T-helper 17 cell (primary cell): ENCODE measurements around the gene GJB3. TPM values are rescaled to one million over a fixed set of nuclear protein-coding genes. Genes with fewer than 3 reads are reported as not detected.
"Not testable (repeated sequence)": the region's sequence is repeated elsewhere in the genome, so short reads cannot be mapped to it uniquely, and the experiment has no call there.

Experiments used
- ATAC-seq: fragments of 150-1000 bp; cut with Tn5 transposase; 2 replicates; pipeline ENCODE4 v1.10.0; 2021; ENCODE audit warnings: mild to moderate bottlenecking, moderate library complexity
- DNase-seq, 3 donors: peaks; one replicate each; pipeline versions ENCODE4 v3.0.0 to v3.0.0-alpha.2; 2020 to 2021
- H3K9me3 ChIP-seq: one replicate; pipeline ENCODE4 v1.7.0; 2013; ENCODE audit warnings: low read length, mild to moderate bottlenecking; ENCODE audit not compliant: control insufficient read depth, poor library complexity, severe bottlenecking
- H3K27ac Mint-ChIP-seq: one replicate; pipeline ENCODE4 v1.8.0; 2022; ENCODE audit warnings: mild to moderate bottlenecking, moderate library complexity, mixed read lengths
- H3K27me3 Mint-ChIP-seq: one replicate; pipeline ENCODE4 v1.8.0; 2022; ENCODE audit warnings: mixed read lengths
- H3K36me3 Mint-ChIP-seq: one replicate; pipeline ENCODE4 v1.8.0; 2022; ENCODE audit warnings: low read depth, mixed read lengths
- H3K4me1 Mint-ChIP-seq: one replicate; pipeline ENCODE4 v1.8.0; 2022; ENCODE audit warnings: mild to moderate bottlenecking, mixed read lengths
- H3K4me3 Mint-ChIP-seq: one replicate; pipeline ENCODE4 v1.8.0; 2022; ENCODE audit warnings: mild to moderate bottlenecking, moderate library complexity, mixed read lengths
- total RNA-seq, 4 donors: library from RNA in 2 of 4; stranded (reverse) in 2 of 4; gene quantifications; one replicate each; pipeline ENCODE4 v1.2.3 and lab custom pipeline; 2022 to 2026

The GJB3 gene
- total RNA-seq, 2 donors from 2014 or later, result not detected

DNA sequence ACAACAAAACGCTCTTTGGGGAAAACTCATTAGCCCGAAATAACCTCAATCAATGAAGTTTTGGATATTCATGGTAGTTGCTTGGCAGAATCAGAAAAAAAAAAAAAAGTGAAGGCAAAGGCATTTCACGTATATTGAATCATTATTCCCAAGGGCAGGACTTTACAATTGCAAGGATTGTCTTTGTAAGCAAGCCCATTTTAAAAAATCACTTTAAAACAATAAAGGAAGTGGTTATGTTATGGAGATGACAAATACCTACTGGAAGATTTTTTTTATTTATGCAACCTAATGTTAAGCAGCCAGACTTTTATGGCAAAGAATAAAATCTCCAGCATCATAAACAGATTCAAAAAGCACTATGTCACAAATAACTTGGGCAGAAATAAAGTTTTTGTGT is 12.2 kb upstream of the GJB3 start:
- DNase-seq (no peak), ATAC-seq (no peak)
- Mint-ChIP-seq H3K4me1 (no peaks in the 10 kb centered on the region), H3K27ac (no peak overlapping the region), H3K36me3 (no peaks in the 10 kb centered on the region), H3K4me3 (no peak overlapping the region), H3K27me3 (peaks cover 13% of the 10 kb centered on the region)
- no peaks in the 10 kb centered on the region for H3K9me3 ChIP-seq

DNA sequence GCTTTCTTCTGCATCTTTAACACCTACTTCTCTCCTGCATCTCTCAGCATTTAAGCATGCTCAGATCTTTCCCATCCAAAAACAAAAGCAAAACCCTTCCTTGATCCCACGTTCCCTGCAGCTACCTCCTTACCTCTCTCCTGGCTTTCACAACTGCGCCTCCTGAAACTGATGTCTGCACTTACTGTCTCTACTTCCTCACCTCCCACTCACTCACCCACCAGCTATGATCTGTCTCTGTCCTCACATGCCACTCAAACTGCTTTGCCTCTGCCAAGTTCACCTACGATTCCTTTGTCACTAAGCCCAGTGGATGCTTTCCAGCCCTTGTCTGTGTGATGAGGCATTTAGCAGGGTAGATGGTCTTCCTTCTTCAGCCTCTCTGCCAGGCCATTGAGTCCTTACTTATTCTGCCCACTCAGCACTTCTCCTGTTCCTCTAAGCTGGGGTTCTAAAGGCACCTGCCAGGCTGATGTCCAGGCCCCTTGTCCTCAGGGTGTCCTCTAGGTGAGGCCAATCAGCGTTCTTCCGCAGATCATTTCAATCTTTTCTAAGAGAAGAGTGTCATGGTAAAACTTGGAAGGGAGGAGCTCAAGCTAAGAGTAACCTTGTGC is 10.0 kb upstream of the GJB3 start:
- Mint-ChIP-seq H3K27me3 (peaks cover 13% of the 10 kb centered on the region), H3K36me3 (no peaks in the 10 kb centered on the region), H3K27ac (no peak overlapping the region), H3K4me3 (no peak overlapping the region), H3K4me1 (no peaks in the 10 kb centered on the region)
- DNase-seq (no peak), ATAC-seq (no peak)
- H3K9me3 ChIP-seq, result no peaks in the 10 kb centered on the region

DNA sequence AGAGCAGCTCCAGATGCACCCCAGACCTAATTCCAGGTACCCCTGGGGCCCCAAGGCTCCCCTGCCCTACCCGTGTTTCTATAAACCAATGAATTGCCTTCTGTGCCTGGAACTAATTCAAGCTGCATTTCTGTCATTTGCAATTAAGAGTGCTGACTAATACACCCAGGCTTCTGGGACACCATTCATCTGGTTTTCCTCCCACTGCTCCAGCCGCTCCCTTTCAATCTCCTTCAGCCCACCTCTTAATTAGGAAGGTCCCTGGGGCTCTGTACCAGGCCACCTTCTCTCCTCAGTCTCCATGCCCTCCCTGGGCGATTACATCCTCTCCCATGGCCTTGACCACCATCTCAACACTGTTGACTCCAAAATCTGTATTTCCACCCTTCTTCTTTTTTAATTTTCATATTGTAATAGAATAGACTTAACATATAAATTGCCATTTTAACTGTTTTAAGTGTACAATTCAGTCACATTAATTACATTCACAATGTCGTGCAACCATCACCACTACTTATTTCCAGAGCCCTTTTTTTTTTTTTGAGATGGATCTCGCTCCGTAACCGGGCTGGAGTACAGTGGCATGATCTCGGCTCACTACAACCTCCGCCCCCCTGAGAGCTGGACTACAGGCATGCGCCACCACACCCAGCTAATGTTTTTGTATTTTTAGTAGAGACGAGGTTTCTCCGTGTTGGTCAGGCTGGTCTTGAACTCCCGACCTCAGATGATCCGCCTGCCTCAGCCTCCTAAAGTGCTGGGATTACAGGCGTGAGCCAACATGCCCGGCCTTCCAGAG is 9.2 kb upstream of the GJB3 start:
- Mint-ChIP-seq H3K27ac (peak overlapping the region; percentile 5), H3K27me3 (peaks cover 13% of the 10 kb centered on the region), H3K4me1 (no peaks in the 10 kb centered on the region), H3K4me3 (no peak overlapping the region), H3K36me3 (no peaks in the 10 kb centered on the region)
- DNase-seq, result no peak
- no peaks in the 10 kb centered on the region for H3K9me3 ChIP-seq
- no peak for ATAC-seq

DNA sequence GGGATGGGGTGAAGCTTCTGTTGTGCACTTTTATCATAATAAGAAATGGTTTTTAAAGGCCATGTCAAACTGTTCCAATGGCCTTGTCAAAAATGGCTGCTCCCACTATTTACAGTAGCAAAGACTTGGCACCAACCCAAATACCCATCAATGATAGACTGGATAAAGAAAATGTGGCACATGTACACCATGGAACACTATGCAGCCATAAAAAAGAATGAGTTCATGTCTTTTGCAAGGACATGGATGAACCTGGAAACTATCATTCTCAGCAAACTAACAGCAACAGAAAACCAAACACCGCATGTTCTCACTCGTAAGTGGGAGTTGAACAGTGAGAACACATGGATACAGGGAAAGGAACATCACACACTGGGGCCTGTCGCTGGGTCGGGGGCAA is 7.9 kb upstream of the GJB3 start:
- ATAC-seq, H3K4me1 Mint-ChIP-seq, H3K36me3 Mint-ChIP-seq, H3K9me3 ChIP-seq, H3K27ac Mint-ChIP-seq, DNase-seq, H3K4me3 Mint-ChIP-seq: not testable (repeated sequence)
- H3K27me3 Mint-ChIP-seq, result peaks cover 24% of the 10 kb centered on the region

DNA sequence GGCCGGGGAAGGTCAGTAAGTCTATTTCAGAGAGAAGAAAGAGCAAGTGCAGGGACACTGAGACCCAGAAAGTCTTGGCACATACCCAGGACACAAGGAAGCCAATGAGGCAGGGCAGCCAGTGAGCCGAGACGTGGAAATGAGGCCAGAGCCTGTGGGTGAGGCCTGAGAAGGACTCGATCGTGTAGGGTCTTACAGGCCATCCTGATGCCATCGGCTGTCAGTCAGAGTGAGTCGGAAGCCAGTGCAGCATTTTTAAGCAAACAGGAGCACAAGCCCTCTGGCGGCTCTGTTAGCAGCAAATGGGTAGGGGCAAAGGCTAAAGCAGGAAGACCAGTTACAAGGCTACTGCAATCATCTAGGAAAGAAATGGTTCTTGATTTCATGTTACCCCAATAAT is 6.1 kb upstream of the GJB3 start:
- no peaks in the 10 kb centered on the region for H3K9me3 ChIP-seq
- ATAC-seq (no peak), DNase-seq (no peak)
- peaks cover 2% of the 10 kb centered on the region for H3K4me1 Mint-ChIP-seq
- H3K4me3 Mint-ChIP-seq, result no peak overlapping the region
- H3K27ac Mint-ChIP-seq, result no peak overlapping the region
- H3K36me3 Mint-ChIP-seq, result peaks cover 8% of the 10 kb centered on the region
- peaks cover 42% of the 10 kb centered on the region for H3K27me3 Mint-ChIP-seq

DNA sequence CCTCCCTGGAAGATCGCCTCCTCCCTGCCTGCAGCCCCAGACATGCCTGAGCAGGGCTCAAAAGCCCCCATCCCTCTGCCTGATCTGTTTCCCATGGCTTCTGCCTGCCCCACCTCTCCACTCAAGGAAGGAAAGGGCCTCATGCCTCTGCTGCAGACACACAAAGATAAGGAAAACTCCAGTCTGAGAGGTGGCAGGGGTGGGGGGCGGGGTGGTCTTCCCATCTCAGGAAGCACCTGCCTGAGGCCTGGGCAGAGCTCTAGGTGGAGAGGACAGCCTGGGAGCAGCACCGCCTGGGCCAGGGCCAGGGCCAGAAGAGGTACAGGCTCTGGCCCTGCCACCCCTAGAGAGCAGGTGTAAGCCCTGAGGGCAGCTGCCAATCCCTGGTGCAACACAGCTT is 4.1 kb upstream of the GJB3 start:
- H3K4me3 Mint-ChIP-seq, result no peak overlapping the region
- H3K36me3 Mint-ChIP-seq, result peaks cover 8% of the 10 kb centered on the region
- peaks cover 51% of the 10 kb centered on the region for H3K27me3 Mint-ChIP-seq
- peaks cover 2% of the 10 kb centered on the region for H3K4me1 Mint-ChIP-seq
- no peak overlapping the region for H3K27ac Mint-ChIP-seq
- no peaks in the 10 kb centered on the region for H3K9me3 ChIP-seq
- ATAC-seq (no peak), DNase-seq (no peak)

DNA sequence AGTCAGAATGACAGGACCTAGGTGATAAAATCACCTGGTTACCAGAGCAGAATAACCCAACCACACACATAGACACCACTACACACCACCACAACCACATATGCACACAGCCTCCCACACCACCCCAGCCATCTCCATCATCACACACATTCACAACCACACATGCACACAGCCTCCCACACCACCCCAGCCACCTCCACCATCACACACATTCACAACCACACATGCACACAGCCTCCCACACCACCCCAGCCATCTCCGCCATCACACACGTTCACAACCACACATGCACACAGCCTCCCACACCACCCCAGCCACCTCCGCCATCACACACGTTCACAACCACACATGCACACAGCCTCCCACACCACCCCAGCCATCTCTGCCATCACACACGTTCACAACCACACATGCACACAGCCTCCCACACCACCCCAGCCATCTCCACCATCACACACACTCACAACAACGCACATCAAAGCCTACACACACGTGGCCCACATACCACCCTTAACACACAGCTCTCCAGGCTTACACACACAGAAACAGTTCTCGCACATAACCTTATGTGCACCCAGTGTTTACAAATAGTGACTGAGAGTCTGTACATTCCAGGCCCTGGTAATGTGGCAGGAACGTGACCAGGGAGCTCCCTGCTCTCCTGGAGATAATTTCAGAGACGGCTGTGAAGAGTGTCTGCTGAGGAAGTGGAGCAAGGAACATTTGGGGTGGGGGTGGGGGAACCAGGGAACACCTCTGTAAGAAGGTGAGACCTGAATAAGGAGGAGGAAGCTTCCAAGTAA is 3.3 kb upstream of the GJB3 start:
- H3K4me3 Mint-ChIP-seq, result no peak overlapping the region
- H3K9me3 ChIP-seq, result no peaks in the 10 kb centered on the region
- peaks cover 49% of the 10 kb centered on the region for H3K27me3 Mint-ChIP-seq
- H3K36me3 Mint-ChIP-seq, result peaks cover 8% of the 10 kb centered on the region
- no peak overlapping the region for H3K27ac Mint-ChIP-seq
- DNase-seq (no peak), ATAC-seq (no peak)
- peaks cover 5% of the 10 kb centered on the region for H3K4me1 Mint-ChIP-seq

DNA sequence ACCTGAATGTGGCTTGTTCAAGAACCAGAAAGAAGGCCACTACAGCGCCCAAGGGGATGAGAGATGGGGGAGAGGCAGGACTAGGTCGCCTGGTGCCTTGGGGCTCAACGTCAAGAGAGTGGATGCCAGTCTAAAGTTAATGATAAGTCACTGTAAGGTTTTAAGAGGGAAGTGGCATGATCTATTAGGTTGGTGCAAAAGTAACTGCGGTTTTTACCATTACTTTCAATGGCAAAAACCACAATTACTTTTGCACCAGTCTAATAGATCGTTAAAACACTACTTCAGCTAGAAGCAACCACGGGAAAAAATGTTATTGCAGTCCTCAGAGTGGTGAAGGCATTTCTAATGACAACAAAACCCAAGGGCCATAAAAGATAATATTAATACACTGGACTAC is 2.6 kb upstream of the GJB3 start:
- H3K9me3 ChIP-seq, result no peaks in the 10 kb centered on the region
- H3K4me1 Mint-ChIP-seq, result peaks cover 5% of the 10 kb centered on the region
- H3K4me3 Mint-ChIP-seq, result no peak overlapping the region
- ATAC-seq, result no peak
- H3K36me3 Mint-ChIP-seq, result peaks cover 8% of the 10 kb centered on the region
- DNase-seq, result no peak
- H3K27ac Mint-ChIP-seq, result no peak overlapping the region
- H3K27me3 Mint-ChIP-seq, result peaks cover 50% of the 10 kb centered on the region

DNA sequence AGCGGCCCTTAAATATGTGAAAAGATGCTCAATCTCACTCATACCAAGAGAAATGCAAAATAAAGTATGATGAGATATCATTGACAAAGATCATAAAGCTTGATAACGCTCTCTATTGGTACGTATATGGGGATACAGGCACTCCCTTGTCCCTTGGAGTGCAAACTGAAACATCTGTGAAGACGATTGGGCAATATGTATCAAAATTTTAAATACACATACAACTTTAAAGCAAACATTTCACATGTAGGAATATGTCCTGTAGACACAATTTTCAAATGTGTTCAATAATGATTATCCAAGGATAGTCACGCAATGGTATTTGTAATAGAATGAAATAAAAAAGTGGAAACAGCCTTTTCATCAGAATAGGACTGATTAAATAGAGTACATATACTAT is 2.0 kb upstream of the GJB3 start:
- Mint-ChIP-seq H3K27me3 (peaks cover 53% of the 10 kb centered on the region), H3K27ac (no peak overlapping the region), H3K4me3 (no peak overlapping the region), H3K4me1 (peaks cover 5% of the 10 kb centered on the region), H3K36me3 (peaks cover 8% of the 10 kb centered on the region)
- no peaks in the 10 kb centered on the region for H3K9me3 ChIP-seq
- ATAC-seq (no peak), DNase-seq (no peak)

DNA sequence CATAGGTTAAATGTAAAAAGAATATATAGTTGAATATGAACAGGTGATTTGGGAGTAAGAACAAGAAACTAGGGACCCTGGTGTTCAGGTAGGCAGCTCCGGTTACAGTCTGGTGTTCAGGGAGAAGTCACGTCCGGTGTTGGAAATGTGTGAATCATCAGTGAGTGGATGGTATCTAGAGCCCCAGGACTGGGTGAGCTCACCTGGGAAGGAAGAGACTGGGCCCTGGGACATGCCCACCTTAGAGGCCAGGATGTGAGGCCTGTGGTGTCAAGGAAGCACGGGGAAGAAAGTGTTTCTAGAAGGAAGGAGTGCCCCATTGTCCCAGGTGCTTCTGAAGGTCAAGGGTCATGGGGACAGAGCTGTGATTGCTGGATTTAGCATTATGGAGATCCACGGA is 1.5 kb upstream of the GJB3 start:
- ATAC-seq, result no peak
- DNase-seq, result no peak
- Mint-ChIP-seq H3K4me3 (no peak overlapping the region), H3K36me3 (peaks cover 8% of the 10 kb centered on the region), H3K27me3 (peaks cover 58% of the 10 kb centered on the region), H3K27ac (no peak overlapping the region), H3K4me1 (peaks cover 5% of the 10 kb centered on the region)
- no peaks in the 10 kb centered on the region for H3K9me3 ChIP-seq

DNA sequence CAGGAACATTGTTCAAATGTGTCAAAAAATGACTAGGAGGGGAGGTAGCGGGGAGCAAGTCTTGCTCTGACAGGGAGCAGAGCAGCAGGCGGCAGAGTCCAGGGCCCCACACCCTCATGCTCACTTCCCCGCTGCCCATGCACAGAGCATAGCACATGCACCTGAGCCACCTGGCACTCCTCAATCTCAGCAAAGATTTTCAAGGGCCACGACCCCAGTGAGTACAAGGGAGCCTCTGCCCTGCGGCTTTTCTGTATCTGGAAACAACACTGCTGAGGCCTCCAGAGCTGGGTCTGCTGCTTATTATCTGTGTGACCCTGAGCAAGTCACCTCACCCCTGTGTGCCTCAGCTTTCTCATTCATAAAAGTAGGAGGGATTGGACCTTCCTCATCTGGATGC is 1.1 kb upstream of the GJB3 start:
- Mint-ChIP-seq H3K27ac (no peak overlapping the region), H3K27me3 (peaks cover 62% of the 10 kb centered on the region), H3K4me3 (no peak overlapping the region), H3K36me3 (peaks cover 8% of the 10 kb centered on the region), H3K4me1 (peaks cover 5% of the 10 kb centered on the region)
- ATAC-seq (no peak), DNase-seq (no peak)
- no peaks in the 10 kb centered on the region for H3K9me3 ChIP-seq

DNA sequence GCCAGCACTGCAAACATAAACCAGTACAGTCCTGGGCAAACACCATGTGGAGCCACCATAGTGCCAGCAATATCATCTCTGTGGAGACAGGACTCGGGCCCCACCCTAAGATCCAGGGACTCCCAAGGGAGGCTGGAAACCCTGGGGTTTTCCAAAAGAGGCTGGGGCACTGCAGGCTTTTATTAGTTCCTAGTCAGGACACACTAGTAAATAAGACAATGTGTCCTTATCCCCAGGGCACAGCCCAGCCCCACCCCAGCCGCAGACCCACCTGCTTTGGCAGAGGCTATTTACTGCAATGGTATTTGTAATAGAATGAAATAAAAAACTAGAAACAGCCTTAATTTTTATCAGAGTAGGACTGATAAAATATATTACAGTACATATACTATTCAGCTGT is 486 bp upstream of the GJB3 start:
- H3K36me3 Mint-ChIP-seq, result peaks cover 8% of the 10 kb centered on the region
- no peaks in the 10 kb centered on the region for H3K9me3 ChIP-seq
- no peak overlapping the region for H3K4me3 Mint-ChIP-seq
- peaks cover 68% of the 10 kb centered on the region for H3K27me3 Mint-ChIP-seq
- H3K27ac Mint-ChIP-seq, result no peak overlapping the region
- H3K4me1 Mint-ChIP-seq, result peaks cover 5% of the 10 kb centered on the region
- ATAC-seq (no peak), DNase-seq (no peak)

DNA sequence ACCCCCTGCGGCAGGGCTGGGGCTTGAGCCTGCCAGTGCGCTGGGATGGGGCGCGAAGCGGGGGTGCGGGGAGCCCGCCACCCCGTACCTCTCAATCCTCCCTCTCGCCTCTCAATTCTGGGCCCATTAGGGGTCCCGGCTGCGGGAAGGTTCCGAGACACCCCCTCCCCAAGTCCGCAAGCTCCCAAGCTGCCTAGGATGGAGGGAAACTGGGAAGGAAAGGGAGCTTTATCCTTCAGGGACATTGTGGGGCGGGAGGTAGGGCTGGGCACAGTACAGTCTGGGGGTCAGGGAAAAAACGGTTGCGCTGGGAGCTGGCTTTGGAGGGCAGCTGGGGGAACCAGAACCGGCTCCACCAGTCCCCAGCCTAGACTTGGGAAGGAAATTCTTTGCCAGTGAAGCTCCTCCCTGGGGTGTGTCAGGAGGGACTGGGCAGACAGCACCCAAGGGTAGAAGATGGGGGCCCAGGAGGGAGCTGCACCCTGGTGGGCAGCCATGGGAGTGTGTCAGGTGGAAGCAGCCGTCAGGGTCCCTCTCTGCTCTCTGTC is 904 bp downstream of the GJB3 start:
- H3K9me3 ChIP-seq, result no peaks in the 10 kb centered on the region
- Mint-ChIP-seq H3K36me3 (peaks cover 10% of the 10 kb centered on the region), H3K4me3 (peak overlapping the region; percentile 2), H3K27me3 (peaks cover 79% of the 10 kb centered on the region), H3K4me1 (peaks cover 10% of the 10 kb centered on the region), H3K27ac (no peak overlapping the region)
- no peak for DNase-seq
- ATAC-seq, result no peak
